Osteoblast (primary cell): ENCODE measurements around the gene NUDT8. TPM values are rescaled to one million over a fixed set of nuclear protein-coding genes. Genes with fewer than 3 reads are reported as not detected.
"Not testable (repeated sequence)": the region's sequence is repeated elsewhere in the genome, so short reads cannot be mapped to it uniquely, and the experiment has no call there.

Experiments
- DNase-seq: peaks from one replicate; pipeline ENCODE4 v3.0.0; 2011; ENCODE audit warnings: low spot score, mixed read lengths; ENCODE audit not compliant: insufficient read length; ENCODE audit errors: missing footprints
- H2AFZ ChIP-seq: 2 replicates; pipeline ENCODE4 v1.6.0; 2011; ENCODE audit warnings: mild to moderate bottlenecking, low read length
- H3K27ac ChIP-seq: 2 replicates; pipeline ENCODE4 v1.5.1; 2011; ENCODE audit warnings: mild to moderate bottlenecking, low read depth, low read length, moderate library complexity
- H3K27me3 ChIP-seq: 2 replicates; pipeline ENCODE4 v1.6.0; 2012; ENCODE audit warnings: mild to moderate bottlenecking, control low read depth, inconsistent platforms, low read length, moderate library complexity; ENCODE audit not compliant: insufficient read depth
- H3K36me3 ChIP-seq: 2 replicates; pipeline ENCODE4 v1.5.1; 2011; ENCODE audit warnings: mild to moderate bottlenecking, low read length, control low read depth, moderate library complexity; ENCODE audit not compliant: insufficient read depth
- H3K4me1 ChIP-seq: 2 replicates; pipeline ENCODE4 v1.5.1; 2011; ENCODE audit warnings: mild to moderate bottlenecking, low read length, control low read depth, moderate library complexity; ENCODE audit not compliant: insufficient read depth
- H3K4me2 ChIP-seq: 2 replicates; pipeline ENCODE4 v1.6.0; 2011; ENCODE audit warnings: mild to moderate bottlenecking, low read length; ENCODE audit not compliant: insufficient read depth
- H3K4me3 ChIP-seq: fragments of 200-600 bp; sonication (generic); 3 replicates; pipeline ENCODE4 v1.5.1; 2012; ENCODE audit warnings: mild to moderate bottlenecking, low read length, inconsistent platforms; ENCODE audit not compliant: insufficient read depth
- H3K79me2 ChIP-seq: 2 replicates; pipeline ENCODE4 v1.6.0; 2012; ENCODE audit warnings: mild to moderate bottlenecking, low read length, control low read depth, inconsistent platforms; ENCODE audit not compliant: insufficient read depth
- H3K9me3 ChIP-seq: 2 replicates; pipeline ENCODE4 v1.5.1; 2011; ENCODE audit warnings: low read depth, low read length, control low read depth
- H4K20me1 ChIP-seq: 2 replicates; pipeline ENCODE4 v1.6.0; 2012; ENCODE audit warnings: mild to moderate bottlenecking, low read length, control low read depth; ENCODE audit not compliant: insufficient read depth
- CTCF ChIP-seq: IDR thresholded peaks from 2 replicates; pipeline ENCODE4 v1.5.1; 2011; ENCODE audit warnings: mild to moderate bottlenecking, low read depth, low read length, moderate library complexity; ENCODE audit errors: extremely low read depth
- total RNA-seq: library from RNA; depleted of rRNA; stranded (reverse); fragments of >200 nt; gene quantifications from 2 replicates; pipeline ENCODE4 v1.2.3, GENCODE V29; 2012

Gene NUDT8
- total RNA-seq, 1 donor: 4.7 TPM

GRCh38 chr11:67600324-67601029 is 29.3 kb downstream of the NUDT8 start:
- Histone ChIP-seq H3K4me3 (no peak overlapping the region), H3K27me3 (peaks cover 11% of the 10 kb centered on the region)

DNA sequence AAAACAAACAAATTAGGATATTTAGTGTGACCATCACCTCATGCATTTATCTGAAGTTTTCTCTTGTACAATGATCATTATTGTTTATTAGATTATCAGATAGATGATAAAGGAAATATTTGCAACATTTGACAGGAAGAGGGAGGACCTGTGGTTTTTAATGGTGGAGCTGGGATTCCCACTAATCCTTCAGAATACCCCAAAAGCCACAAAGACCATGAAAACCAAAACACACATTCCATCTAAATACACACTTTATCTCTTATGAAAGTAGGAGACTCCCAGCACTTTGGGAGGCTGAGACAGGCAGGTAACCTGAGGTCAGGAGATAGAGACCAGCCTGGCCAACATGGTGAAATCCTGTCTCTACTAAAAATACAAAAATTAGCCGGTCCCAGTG is 30.6 kb downstream of the NUDT8 start:
- no peaks in the 10 kb centered on the region for H4K20me1 ChIP-seq

More at GRCh38 chr11:67600324-67601029, 29.3 kb downstream of the NUDT8 start:
- TF ChIP-seq CTCF: no peak
- DNase-seq: no peak
- Histone ChIP-seq H3K27ac (no peak overlapping the region), H4K20me1 (no peaks in the 10 kb centered on the region), H3K4me2 (no peak overlapping the region), H3K4me1 (no peaks in the 10 kb centered on the region), H2AFZ (no peak overlapping the region), H3K9me3 (peaks cover 2% of the 10 kb centered on the region), H3K36me3 (no peaks in the 10 kb centered on the region), H3K79me2 (no peaks in the 10 kb centered on the region)

GRCh38 chr11:67597963-67598362 is 31.8 kb downstream of the NUDT8 start:
- not testable (repeated sequence) for H3K79me2 ChIP-seq, H3K27ac ChIP-seq, H3K36me3 ChIP-seq, H3K4me1 ChIP-seq, H3K9me3 ChIP-seq, H3K4me3 ChIP-seq, DNase-seq, H2AFZ ChIP-seq, H4K20me1 ChIP-seq, H3K4me2 ChIP-seq
- H3K27me3 ChIP-seq: peaks cover 11% of the 10 kb centered on the region

More for the DNA sequence above, 30.6 kb downstream of the NUDT8 start:
- H3K4me2 ChIP-seq: no peak overlapping the region
- H3K4me1 ChIP-seq: no peaks in the 10 kb centered on the region
- no peaks in the 10 kb centered on the region for H3K79me2 ChIP-seq
- peaks cover 11% of the 10 kb centered on the region for H3K27me3 ChIP-seq
- no peak overlapping the region for H2AFZ ChIP-seq
- no peak overlapping the region for H3K4me3 ChIP-seq
- H3K27ac ChIP-seq: no peak overlapping the region
- peaks cover 2% of the 10 kb centered on the region for H3K9me3 ChIP-seq
- DNase-seq: no peak
- TF ChIP-seq CTCF: no peak
- no peaks in the 10 kb centered on the region for H3K36me3 ChIP-seq

- not testable (repeated sequence) for H2AFZ ChIP-seq, H3K4me3 ChIP-seq, DNase-seq, H3K4me1 ChIP-seq, H4K20me1 ChIP-seq, H3K4me2 ChIP-seq, H3K36me3 ChIP-seq, H3K79me2 ChIP-seq, H3K27ac ChIP-seq, H3K9me3 ChIP-seq
- H3K27me3 ChIP-seq: peaks cover 11% of the 10 kb centered on the region
Measured at GRCh38 chr11:67597458-67597857, 32.3 kb downstream of the NUDT8 start.

DNA sequence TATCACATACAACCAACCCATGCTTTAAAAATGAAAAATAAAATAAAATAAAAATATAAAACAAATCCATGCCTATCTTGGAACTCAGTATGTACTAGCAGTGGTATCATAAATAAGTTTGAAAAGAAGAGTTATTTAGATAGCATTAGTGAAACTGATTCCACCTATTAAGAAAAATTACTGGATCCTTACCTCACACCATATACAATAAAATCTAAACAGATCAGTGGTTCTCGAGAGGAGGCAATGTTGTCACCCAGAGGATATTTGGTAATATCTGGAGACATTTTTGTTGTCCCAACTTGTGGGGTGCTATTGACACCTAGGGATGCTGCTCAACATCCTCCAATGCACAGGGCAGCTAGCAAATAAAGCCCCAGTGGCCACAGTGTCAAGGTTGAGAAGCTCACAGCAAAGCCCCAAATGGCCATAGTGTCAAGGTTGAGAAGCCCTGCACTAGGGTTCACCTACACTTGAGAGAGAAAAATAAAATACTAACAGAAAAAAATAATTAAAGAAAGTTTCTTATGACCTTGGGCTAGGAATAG is 32.9 kb downstream of the NUDT8 start:
- Histone ChIP-seq H3K9me3 (no peaks in the 10 kb centered on the region), H3K79me2 (no peaks in the 10 kb centered on the region), H3K4me2 (no peak overlapping the region), H3K4me1 (no peaks in the 10 kb centered on the region), H2AFZ (no peak overlapping the region), H3K27ac (no peak overlapping the region), H4K20me1 (no peaks in the 10 kb centered on the region), H3K4me3 (no peak overlapping the region), H3K27me3 (peaks cover 11% of the 10 kb centered on the region), H3K36me3 (no peaks in the 10 kb centered on the region)
- no peak for TF ChIP-seq CTCF
- DNase-seq: no peak
